Mammary epithelial cell (primary cell): Measurements from ENCODE around the gene RBCK1.

Experiments used
- EZH2 ChIP-seq: IDR thresholded peaks from 2 replicates; pipeline ENCODE4 v1.6.1; 2012; ENCODE audit warnings: low read length, inconsistent platforms, borderline replicate concordance
- TF ChIP-seq, protein P1 (sequence below), 2 donors: IDR thresholded peaks in 1 of 2; conservative IDR thresholded peaks in 1 of 2; 2 replicates each; pipeline ENCODE4 v1.5.1; 2011 to 2012; ENCODE audit warnings: inconsistent platforms in 2 of 2, low read length in 2 of 2, mild to moderate bottlenecking in 2 of 2, control low read depth in 1 of 2, low read depth in 1 of 2; ENCODE audit not compliant: insufficient read depth in 1 of 2; ENCODE audit errors: extremely low read depth in 1 of 2

DNA sequence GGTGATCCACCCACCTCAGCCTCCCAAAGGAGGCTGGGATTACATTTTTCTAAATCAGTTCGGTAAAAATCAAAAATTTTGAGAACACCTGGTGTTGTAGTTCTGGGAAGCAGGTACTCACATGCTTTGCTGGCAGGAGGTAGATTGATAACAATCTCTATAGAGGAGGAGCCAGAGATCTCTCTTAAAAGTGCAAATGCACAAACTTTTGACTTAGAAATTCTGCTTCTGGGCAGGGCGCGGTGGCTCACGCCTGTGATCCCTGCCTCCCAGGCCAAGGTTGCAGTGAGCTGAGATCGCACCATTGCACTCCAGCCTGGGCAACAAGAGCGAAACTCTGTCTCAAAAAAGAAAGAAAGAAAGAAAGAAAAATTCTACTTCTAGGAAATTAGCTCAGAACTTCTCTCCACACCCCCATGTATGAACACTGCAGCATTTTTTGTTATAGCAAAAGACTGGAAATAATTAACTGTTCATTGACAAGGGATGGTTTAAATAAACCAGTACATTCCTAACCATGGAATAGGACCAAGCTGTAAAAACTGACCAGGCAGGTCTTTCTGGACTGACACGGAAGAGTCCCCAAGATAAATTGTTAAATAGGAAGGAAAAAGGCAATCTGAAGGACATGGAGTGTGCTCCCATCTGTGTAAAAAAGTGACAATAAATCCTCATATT, 41.9 kb upstream of the RBCK1 start:
- TF ChIP-seq, protein P1, sequence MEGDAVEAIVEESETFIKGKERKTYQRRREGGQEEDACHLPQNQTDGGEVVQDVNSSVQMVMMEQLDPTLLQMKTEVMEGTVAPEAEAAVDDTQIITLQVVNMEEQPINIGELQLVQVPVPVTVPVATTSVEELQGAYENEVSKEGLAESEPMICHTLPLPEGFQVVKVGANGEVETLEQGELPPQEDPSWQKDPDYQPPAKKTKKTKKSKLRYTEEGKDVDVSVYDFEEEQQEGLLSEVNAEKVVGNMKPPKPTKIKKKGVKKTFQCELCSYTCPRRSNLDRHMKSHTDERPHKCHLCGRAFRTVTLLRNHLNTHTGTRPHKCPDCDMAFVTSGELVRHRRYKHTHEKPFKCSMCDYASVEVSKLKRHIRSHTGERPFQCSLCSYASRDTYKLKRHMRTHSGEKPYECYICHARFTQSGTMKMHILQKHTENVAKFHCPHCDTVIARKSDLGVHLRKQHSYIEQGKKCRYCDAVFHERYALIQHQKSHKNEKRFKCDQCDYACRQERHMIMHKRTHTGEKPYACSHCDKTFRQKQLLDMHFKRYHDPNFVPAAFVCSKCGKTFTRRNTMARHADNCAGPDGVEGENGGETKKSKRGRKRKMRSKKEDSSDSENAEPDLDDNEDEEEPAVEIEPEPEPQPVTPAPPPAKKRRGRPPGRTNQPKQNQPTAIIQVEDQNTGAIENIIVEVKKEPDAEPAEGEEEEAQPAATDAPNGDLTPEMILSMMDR (conservative IDR thresholded peaks at IDR 0.05 in 1 of 2, IDR thresholded peaks at IDR 0.05 in 1 of 2; ENCODE audit: extremely low read depth in 1 of 2, insufficient read depth in 1 of 2, low read depth in 1 of 2, low read length in 2 of 2): no peak
- no peak for TF ChIP-seq EZH2
